SK-N-SH (cell line): ENCODE results near the gene MNX1. TPM values are rescaled to one million over a fixed set of nuclear protein-coding genes. Genes with fewer than 3 reads are reported as not detected.

Experiments
- CTCF ChIA-PET: fragments of 300-600, 350-600 bp; formaldehyde crosslinking; extraction: SDS; loops from one replicate; lab custom pipeline; 2021; lab: Yijun Ruan, JAX
- POLR2A ChIA-PET: fragments of 350-600 bp; sonication (Branson Sonifier 250); formaldehyde crosslinking; extraction: SDS; loops from one replicate; lab custom pipeline; 2020; ENCODE audit warnings: antibody characterized with exemption, inconsistent platforms; lab: Yijun Ruan, JAX
- DNase-seq: peaks from one replicate; pipeline ENCODE4 v3.0.0; 2012
- H2AFZ ChIP-seq: fragments of 200-600 bp; sonication (generic); 2 replicates; pipeline ENCODE4 v1.8.1; 2016; ENCODE audit warnings: antibody characterized with exemption, mild to moderate bottlenecking, low read depth
- H3F3A ChIP-seq: fragments of 200-600 bp; sonication (generic); replicated peaks from 2 replicates; pipeline ENCODE3; 2016; ENCODE audit warnings: antibody characterized with exemption, mild to moderate bottlenecking; ENCODE audit not compliant: insufficient read depth
- H3K27ac ChIP-seq, 2 experiments: fragments of 200-500 bp in 1 of 2; fragments of 200-600 bp in 1 of 2; sonication (Bioruptor generic) in 1 of 2; sonication (generic), shearing (Covaris generic) in 1 of 2; 2 replicates each; pipeline versions ENCODE4 v1.5.1 to v1.6.1; 2014 to 2016; ENCODE audit warnings: low read depth in 2 of 2, inconsistent platforms in 1 of 2, low read length in 1 of 2, mild to moderate bottlenecking in 1 of 2, mixed read lengths in 1 of 2
- H3K27me3 ChIP-seq: fragments of 200-600 bp; sonication (generic), shearing (Covaris generic); 2 replicates; pipeline ENCODE4 v1.6.1; 2016; ENCODE audit warnings: mixed run types; ENCODE audit not compliant: insufficient read depth
- H3K36me3 ChIP-seq, 2 experiments: fragments of 200-500 bp in 1 of 2; fragments of 200-600 bp in 1 of 2; sonication (Bioruptor generic) in 1 of 2; sonication (generic) in 1 of 2; replicated peaks in 1 of 2; 2 replicates each; pipeline versions ENCODE3 to v1.5.1; 2014 to 2016; ENCODE audit warnings: low read length in 1 of 2, mild to moderate bottlenecking in 1 of 2; ENCODE audit not compliant: insufficient read depth in 2 of 2, control insufficient read depth in 1 of 2
- H3K4me1 ChIP-seq, 2 experiments: fragments of 200-500 bp in 1 of 2; fragments of 200-600 bp in 1 of 2; sonication (Bioruptor generic) in 1 of 2; sonication (generic), shearing (Covaris generic) in 1 of 2; 2 replicates each; pipeline versions ENCODE4 v1.5.1 to v1.6.1; 2014 to 2016; ENCODE audit warnings: low read depth in 1 of 2, low read length in 1 of 2, mixed run types in 1 of 2; ENCODE audit not compliant: insufficient read depth in 2 of 2, control insufficient read depth in 1 of 2
- H3K4me2 ChIP-seq: fragments of 200-600 bp; sonication (generic), shearing (Covaris generic); 2 replicates; pipeline ENCODE4 v1.6.1; 2017; ENCODE audit warnings: mixed run types
- H3K4me3 ChIP-seq, 2 experiments: fragments of 200-500 bp in 1 of 2; fragments of 200-600 bp in 1 of 2; sonication (Bioruptor generic) in 1 of 2; sonication (generic), shearing (Covaris generic) in 1 of 2; 2 replicates each; pipeline versions ENCODE4 v1.5.1 to v1.8.1; 2014 to 2016; ENCODE audit warnings: low read depth in 2 of 2, inconsistent platforms in 1 of 2, low read length in 1 of 2, mild to moderate bottlenecking in 1 of 2, mixed read lengths in 1 of 2, moderate library complexity in 1 of 2
- H3K79me2 ChIP-seq: fragments of 200-600 bp; sonication (generic); 2 replicates; pipeline ENCODE4 v1.8.1; 2017; ENCODE audit warnings: mild to moderate bottlenecking; ENCODE audit not compliant: insufficient read depth
- H3K9ac ChIP-seq: fragments of 200-600 bp; sonication (generic); 2 replicates; pipeline ENCODE4 v1.6.1; 2017; ENCODE audit warnings: mixed run types
- H3K9me2 ChIP-seq: fragments of 200-600 bp; sonication (generic); 2 replicates; pipeline ENCODE4 v1.6.1; 2017; ENCODE audit warnings: mixed run types
- H3K9me3 ChIP-seq: fragments of 200-600 bp; sonication (generic); 2 replicates; pipeline ENCODE4 v1.6.1; 2017; ENCODE audit warnings: mixed run types, mild to moderate bottlenecking, moderate library complexity
- H4K20me1 ChIP-seq: fragments of 200-600 bp; sonication (generic); 2 replicates; pipeline ENCODE4 v1.6.1; 2017; ENCODE audit warnings: mild to moderate bottlenecking, mixed run types; ENCODE audit not compliant: insufficient read depth
- ELF1 ChIP-seq: IDR thresholded peaks from 2 replicates; pipeline ENCODE4 v1.4.0; 2012
- EP300 ChIP-seq, 2 experiments: IDR thresholded peaks; 2 replicates each; pipeline versions ENCODE4 v1.4.0 to v1.6.1; 2012; ENCODE audit warnings: borderline replicate concordance in 1 of 2, low read depth in 1 of 2, low read length in 1 of 2
- EZH2phosphoT487 ChIP-seq: fragments of 200-600 bp; sonication (generic); IDR thresholded peaks from 2 replicates; pipeline ENCODE4 v1.6.1; 2017; ENCODE audit warnings: low read depth, mixed run types, mild to moderate bottlenecking, antibody characterized with exemption, moderate library complexity, borderline replicate concordance
- FOSL2 ChIP-seq: IDR thresholded peaks from 2 replicates; pipeline ENCODE4 v1.4.0; 2012; ENCODE audit warnings: low read depth, mild to moderate bottlenecking, moderate library complexity, borderline replicate concordance
- FOXJ3 ChIP-seq: sonication (generic); formaldehyde crosslinking; IDR thresholded peaks from 2 replicates; pipeline ENCODE4 v1.5.1; 2020; ENCODE audit warnings: mild to moderate bottlenecking, missing genetic modification reagents
- FOXM1 ChIP-seq: IDR thresholded peaks from 2 replicates; pipeline ENCODE4 v1.4.0; 2012; ENCODE audit warnings: low read depth, mild to moderate bottlenecking
- GABPA ChIP-seq: IDR thresholded peaks from 2 replicates; pipeline ENCODE4 v1.4.0; 2012; ENCODE audit warnings: low read depth, mild to moderate bottlenecking
- MXI1 ChIP-seq: IDR thresholded peaks from 2 replicates; pipeline ENCODE4 v1.6.1; 2012; ENCODE audit warnings: mild to moderate bottlenecking, low read depth, low read length, improper control_type of control experiment
- NFIC ChIP-seq: IDR thresholded peaks from 2 replicates; pipeline ENCODE4 v1.4.0; 2012; ENCODE audit warnings: borderline replicate concordance
- NRF1 ChIP-seq: IDR thresholded peaks from 2 replicates; pipeline ENCODE4 v1.6.1; 2012; ENCODE audit warnings: low read depth, mild to moderate bottlenecking, low read length
- RAD21 ChIP-seq: IDR thresholded peaks from 2 replicates; pipeline ENCODE4 v1.6.1; 2012; ENCODE audit warnings: mild to moderate bottlenecking, low read length
- RFX5 ChIP-seq: IDR thresholded peaks from 2 replicates; pipeline ENCODE4 v1.6.1; 2012; ENCODE audit warnings: mild to moderate bottlenecking, improper control_type of control experiment, low read length
- RXRA ChIP-seq: IDR thresholded peaks from 2 replicates; pipeline ENCODE4 v1.4.0; 2012; ENCODE audit warnings: low read depth, mild to moderate bottlenecking, borderline replicate concordance
- SMC3 ChIP-seq: IDR thresholded peaks from 2 replicates; pipeline ENCODE4 v1.6.1; 2012; ENCODE audit warnings: low read depth, low read length, improper control_type of control experiment
- TAF1 ChIP-seq: IDR thresholded peaks from 2 replicates; pipeline ENCODE4 v1.6.1; 2012; ENCODE audit warnings: low read depth, mild to moderate bottlenecking, low read length, moderate library complexity, borderline replicate concordance
- TCF12 ChIP-seq: IDR thresholded peaks from 2 replicates; pipeline ENCODE4 v1.4.0; 2012
- YY1 ChIP-seq: IDR thresholded peaks from 2 replicates; pipeline ENCODE4 v1.4.0; 2012; ENCODE audit warnings: low read depth, mild to moderate bottlenecking
- WGBS: methylation state at CpG from one replicate; pipeline ENCODE4 v1.1.6; 2017; ENCODE audit warnings: low lambda C conversion rate; 5-methylcytosine and 5-hydroxymethylcytosine counted together
- polyA plus RNA-seq, 3 experiments: library from polyadenylated mRNA; depleted of rRNA; stranded (reverse); fragments of >200 nt; gene quantifications; 2 replicates each; pipeline ENCODE4 v1.2.3, GENCODE V29; 2012
- TF ChIP-seq, protein P1 (sequence below): fragments of 200-600 bp; sonication (generic); IDR thresholded peaks from 2 replicates; pipeline ENCODE4 v1.6.1; 2017; ENCODE audit warnings: antibody characterized with exemption, mild to moderate bottlenecking, moderate library complexity
- TF ChIP-seq, protein P2 (sequence below): IDR thresholded peaks from 2 replicates; pipeline ENCODE4; 2012
- TF ChIP-seq, protein P3 (sequence below): fragments of 150-350 bp; IDR thresholded peaks from 2 replicates; pipeline ENCODE4 v1.6.1; 2017; ENCODE audit warnings: antibody characterized with exemption, low read length, low read depth, borderline replicate concordance
- TF ChIP-seq, protein P4 (sequence below): IDR thresholded peaks from 2 replicates; pipeline ENCODE4 v1.6.1; 2012; ENCODE audit warnings: mild to moderate bottlenecking, low read depth, low read length, moderate library complexity

The MNX1 gene
- polyA plus RNA-seq, 1 of the 3 experiments (the other 2 are of a cell fraction) = not detected

DNA sequence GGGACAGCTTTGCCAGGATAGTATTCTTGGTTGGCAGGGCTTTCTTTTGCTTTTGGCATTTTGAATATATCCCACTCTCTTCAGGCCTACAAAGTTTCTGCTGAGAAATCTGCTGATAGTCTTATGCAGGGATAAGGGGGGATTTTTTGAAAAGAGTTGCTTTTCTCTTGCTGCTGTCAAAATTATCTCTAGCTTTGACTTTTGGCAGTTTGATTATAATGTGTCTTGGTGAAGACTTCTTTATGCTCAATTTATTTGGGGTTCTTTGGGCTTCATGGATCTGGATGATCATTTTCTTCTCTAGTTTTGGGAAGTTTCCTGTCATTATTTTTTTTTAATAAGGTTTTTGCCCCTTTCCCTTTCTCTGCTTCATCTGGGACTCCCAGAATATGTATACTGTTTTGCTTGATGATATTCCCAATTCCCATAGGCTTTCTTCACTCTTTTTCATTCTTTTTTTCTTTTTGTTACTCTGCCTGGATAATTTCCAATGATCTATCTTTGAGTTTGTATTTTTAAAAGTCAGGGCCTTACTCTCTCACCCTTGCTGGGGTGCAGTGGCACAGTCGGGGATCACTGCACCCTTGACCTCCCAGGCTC, 31.4 kb downstream of the MNX1 start:
- H3K27me3 ChIP-seq = no peaks in the 10 kb centered on the region
- no peak overlapping the region for H3K4me2 ChIP-seq
- H3K27ac ChIP-seq = no peak overlapping the region
- H3F3A ChIP-seq = peaks cover 4% of the 10 kb centered on the region
- no peak overlapping the region for H2AFZ ChIP-seq
- H3K9me2 ChIP-seq = no peaks in the 10 kb centered on the region
- H3K36me3 ChIP-seq = no peaks in the 10 kb centered on the region
- no peak overlapping the region for H3K4me3 ChIP-seq
- no peaks in the 10 kb centered on the region for H4K20me1 ChIP-seq
- H3K9ac ChIP-seq = no peak overlapping the region
- no peaks in the 10 kb centered on the region for H3K4me1 ChIP-seq
- no peak for DNase-seq
- H3K79me2 ChIP-seq = no peaks in the 10 kb centered on the region
- TF ChIP-seq, protein P1, sequence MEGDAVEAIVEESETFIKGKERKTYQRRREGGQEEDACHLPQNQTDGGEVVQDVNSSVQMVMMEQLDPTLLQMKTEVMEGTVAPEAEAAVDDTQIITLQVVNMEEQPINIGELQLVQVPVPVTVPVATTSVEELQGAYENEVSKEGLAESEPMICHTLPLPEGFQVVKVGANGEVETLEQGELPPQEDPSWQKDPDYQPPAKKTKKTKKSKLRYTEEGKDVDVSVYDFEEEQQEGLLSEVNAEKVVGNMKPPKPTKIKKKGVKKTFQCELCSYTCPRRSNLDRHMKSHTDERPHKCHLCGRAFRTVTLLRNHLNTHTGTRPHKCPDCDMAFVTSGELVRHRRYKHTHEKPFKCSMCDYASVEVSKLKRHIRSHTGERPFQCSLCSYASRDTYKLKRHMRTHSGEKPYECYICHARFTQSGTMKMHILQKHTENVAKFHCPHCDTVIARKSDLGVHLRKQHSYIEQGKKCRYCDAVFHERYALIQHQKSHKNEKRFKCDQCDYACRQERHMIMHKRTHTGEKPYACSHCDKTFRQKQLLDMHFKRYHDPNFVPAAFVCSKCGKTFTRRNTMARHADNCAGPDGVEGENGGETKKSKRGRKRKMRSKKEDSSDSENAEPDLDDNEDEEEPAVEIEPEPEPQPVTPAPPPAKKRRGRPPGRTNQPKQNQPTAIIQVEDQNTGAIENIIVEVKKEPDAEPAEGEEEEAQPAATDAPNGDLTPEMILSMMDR = no peak
- TF ChIP-seq TCF12 (no peak), FOXJ3 (no peak), EZH2phosphoT487 (no peak), NFIC (no peak), FOXM1 (no peak), GABPA (no peak), RFX5 (no peak), SMC3 (no peak), TAF1 (no peak), MXI1 (no peak), YY1 (no peak)
- TF ChIP-seq, all 33 proteins: peak for 0
- ChIA-PET POLR2A (no interaction called here), CTCF (interaction anchor here (0.9 to 2.6 kb wide), 5 partner anchors 10 to 408 kb away, joined by 3 to 14 read pairs (median 6); partner anchors contain the start of gene NOM1)
- WGBS = 19% methylated on average over 1 of the region's 1 CpG
- H3K9me3 ChIP-seq = no peaks in the 10 kb centered on the region

DNA sequence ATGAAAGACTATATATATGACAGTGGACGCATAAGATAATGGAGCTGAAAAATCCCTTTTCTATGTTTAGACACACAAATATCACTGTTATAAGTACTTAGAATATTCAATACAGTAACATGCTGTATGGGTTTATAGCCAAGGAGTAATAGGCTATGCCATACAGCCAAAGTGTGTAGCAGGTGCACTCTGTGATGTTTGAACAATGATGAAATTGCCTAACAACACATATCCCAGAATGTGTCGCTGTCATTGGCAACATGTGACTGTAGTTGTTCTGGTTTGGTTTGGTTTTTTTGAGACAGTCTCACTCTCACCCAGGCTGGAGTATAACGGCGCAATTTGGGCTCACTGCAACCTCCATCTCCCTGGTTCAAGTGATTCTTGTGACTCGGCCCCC, 34.8 kb downstream of the MNX1 start:
- no peak overlapping the region for H3K27ac ChIP-seq
- H3K27me3 ChIP-seq = no peaks in the 10 kb centered on the region
- no peak for DNase-seq
- peaks cover under 1% of the 10 kb centered on the region; the same call in 1 of the 2 replicates for H3K79me2 ChIP-seq
- 0 out of 2 replicates have a peak, but pooled peaks cover 2% of the 10 kb centered on the region for H4K20me1 ChIP-seq
- no peak overlapping the region for H3K9ac ChIP-seq
- no peak overlapping the region for H3K4me2 ChIP-seq
- peaks cover 16 to 18% of the 10 kb centered on the region in 2 experiments for H3K36me3 ChIP-seq
- H3K9me2 ChIP-seq = no peaks in the 10 kb centered on the region
- H3K4me1 ChIP-seq = no peaks in the 10 kb centered on the region
- ChIA-PET POLR2A (no interaction called here), CTCF (interaction anchor here (1.0 to 1.9 kb wide), 2 partner anchors 25 to 274 kb away, joined by 4 to 5 read pairs; no protein-coding TSS in a partner anchor)
- TF ChIP-seq, protein P2, sequence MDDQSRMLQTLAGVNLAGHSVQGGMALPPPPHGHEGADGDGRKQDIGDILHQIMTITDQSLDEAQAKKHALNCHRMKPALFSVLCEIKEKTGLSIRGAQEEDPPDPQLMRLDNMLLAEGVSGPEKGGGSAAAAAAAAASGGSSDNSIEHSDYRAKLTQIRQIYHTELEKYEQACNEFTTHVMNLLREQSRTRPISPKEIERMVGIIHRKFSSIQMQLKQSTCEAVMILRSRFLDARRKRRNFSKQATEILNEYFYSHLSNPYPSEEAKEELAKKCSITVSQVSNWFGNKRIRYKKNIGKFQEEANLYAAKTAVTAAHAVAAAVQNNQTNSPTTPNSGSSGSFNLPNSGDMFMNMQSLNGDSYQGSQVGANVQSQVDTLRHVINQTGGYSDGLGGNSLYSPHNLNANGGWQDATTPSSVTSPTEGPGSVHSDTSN = no peak
- TF ChIP-seq ELF1 = no peak
- no peak for TF ChIP-seq NRF1
- TF ChIP-seq RAD21 = no peak
- TF ChIP-seq MXI1 = no peak
- no peak for TF ChIP-seq SMC3
- no peak for TF ChIP-seq RXRA
- TF ChIP-seq, protein P3, sequence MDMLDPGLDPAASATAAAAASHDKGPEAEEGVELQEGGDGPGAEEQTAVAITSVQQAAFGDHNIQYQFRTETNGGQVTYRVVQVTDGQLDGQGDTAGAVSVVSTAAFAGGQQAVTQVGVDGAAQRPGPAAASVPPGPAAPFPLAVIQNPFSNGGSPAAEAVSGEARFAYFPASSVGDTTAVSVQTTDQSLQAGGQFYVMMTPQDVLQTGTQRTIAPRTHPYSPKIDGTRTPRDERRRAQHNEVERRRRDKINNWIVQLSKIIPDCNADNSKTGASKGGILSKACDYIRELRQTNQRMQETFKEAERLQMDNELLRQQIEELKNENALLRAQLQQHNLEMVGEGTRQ = no peak
- TF ChIP-seq TCF12 = no peak
- no peak for TF ChIP-seq YY1
- no peak for TF ChIP-seq EP300 (IDR thresholded peaks at IDR 0.05; ENCODE audit: borderline replicate concordance in 1 of 2, low read depth in 1 of 2, low read length in 1 of 2)
- no peak for TF ChIP-seq FOSL2
- TF ChIP-seq FOXM1 = no peak
- TF ChIP-seq, protein P4, sequence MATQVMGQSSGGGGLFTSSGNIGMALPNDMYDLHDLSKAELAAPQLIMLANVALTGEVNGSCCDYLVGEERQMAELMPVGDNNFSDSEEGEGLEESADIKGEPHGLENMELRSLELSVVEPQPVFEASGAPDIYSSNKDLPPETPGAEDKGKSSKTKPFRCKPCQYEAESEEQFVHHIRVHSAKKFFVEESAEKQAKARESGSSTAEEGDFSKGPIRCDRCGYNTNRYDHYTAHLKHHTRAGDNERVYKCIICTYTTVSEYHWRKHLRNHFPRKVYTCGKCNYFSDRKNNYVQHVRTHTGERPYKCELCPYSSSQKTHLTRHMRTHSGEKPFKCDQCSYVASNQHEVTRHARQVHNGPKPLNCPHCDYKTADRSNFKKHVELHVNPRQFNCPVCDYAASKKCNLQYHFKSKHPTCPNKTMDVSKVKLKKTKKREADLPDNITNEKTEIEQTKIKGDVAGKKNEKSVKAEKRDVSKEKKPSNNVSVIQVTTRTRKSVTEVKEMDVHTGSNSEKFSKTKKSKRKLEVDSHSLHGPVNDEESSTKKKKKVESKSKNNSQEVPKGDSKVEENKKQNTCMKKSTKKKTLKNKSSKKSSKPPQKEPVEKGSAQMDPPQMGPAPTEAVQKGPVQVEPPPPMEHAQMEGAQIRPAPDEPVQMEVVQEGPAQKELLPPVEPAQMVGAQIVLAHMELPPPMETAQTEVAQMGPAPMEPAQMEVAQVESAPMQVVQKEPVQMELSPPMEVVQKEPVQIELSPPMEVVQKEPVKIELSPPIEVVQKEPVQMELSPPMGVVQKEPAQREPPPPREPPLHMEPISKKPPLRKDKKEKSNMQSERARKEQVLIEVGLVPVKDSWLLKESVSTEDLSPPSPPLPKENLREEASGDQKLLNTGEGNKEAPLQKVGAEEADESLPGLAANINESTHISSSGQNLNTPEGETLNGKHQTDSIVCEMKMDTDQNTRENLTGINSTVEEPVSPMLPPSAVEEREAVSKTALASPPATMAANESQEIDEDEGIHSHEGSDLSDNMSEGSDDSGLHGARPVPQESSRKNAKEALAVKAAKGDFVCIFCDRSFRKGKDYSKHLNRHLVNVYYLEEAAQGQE = no peak
- no peak for TF ChIP-seq GABPA
- 89% methylated on average over 4 of the region's 5 CpGs for WGBS
- no peak overlapping the region for H2AFZ ChIP-seq
- H3K9me3 ChIP-seq = no peaks in the 10 kb centered on the region
- peaks cover 6% of the 10 kb centered on the region for H3F3A ChIP-seq
- no peak overlapping the region for H3K4me3 ChIP-seq
